GM19452 (cell line): ENCODE results near the gene TESK2.
"Not testable (repeated sequence)": the region's sequence is repeated elsewhere in the genome, so short reads cannot be mapped to it uniquely, and the experiment has no call there.

Experiments
- ATAC-seq: cut with Tn5 transposase; IDR thresholded peaks from one replicate; pipeline ENCODE4 v1.9.1; 2021; ENCODE audit not compliant: unreplicated experiment

The TESK2 gene

GRCh38 chr1:45510972-45511527 is 20.1 kb upstream of the TESK2 start:
- no peak for ATAC-seq

GRCh38 chr1:45510036-45510971 is 19.3 kb upstream of the TESK2 start:
- no peak for ATAC-seq

GRCh38 chr1:45508295-45509151 is 17.6 kb upstream of the TESK2 start:
- no peak for ATAC-seq

- ATAC-seq, result no peak
These were observed 16.9 kb upstream of the TESK2 start for GRCh38 chr1:45507893-45508292.

- no peak for ATAC-seq
These were observed 16.2 kb upstream of the TESK2 start for GRCh38 chr1:45507195-45507594.

- no peak for ATAC-seq
These were observed 12.7 kb upstream of the TESK2 start for GRCh38 chr1:45503462-45504360.

GRCh38 chr1:45501505-45501859 is 10.5 kb upstream of the TESK2 start:
- ATAC-seq, result no peak

GRCh38 chr1:45499415-45499769 is 8.4 kb upstream of the TESK2 start:
- no peak for ATAC-seq

- no peak for ATAC-seq
These were observed 7.3 kb upstream of the TESK2 start for GRCh38 chr1:45498279-45498678.

- no peak for ATAC-seq
These were observed 2.2 kb upstream of the TESK2 start for GRCh38 chr1:45493116-45493697.

GRCh38 chr1:45492691-45493090 is 1.7 kb upstream of the TESK2 start:
- ATAC-seq, result no peak

- no peak for ATAC-seq
These were observed 711 bp upstream of the TESK2 start for GRCh38 chr1:45491487-45492260.

- no peak for ATAC-seq
These were observed 790 bp downstream of the TESK2 start for GRCh38 chr1:45490121-45490625.

- ATAC-seq, result not testable (repeated sequence)
These were observed 1.6 kb downstream of the TESK2 start for GRCh38 chr1:45489379-45489778.

- ATAC-seq, result no peak
These were observed 2.1 kb downstream of the TESK2 start for GRCh38 chr1:45488666-45489377.

GRCh38 chr1:45485949-45486348 is 5.0 kb downstream of the TESK2 start:
- ATAC-seq, result no peak

GRCh38 chr1:45479039-45479748 is 11.8 kb downstream of the TESK2 start:
- no peak for ATAC-seq
